SK-MEL-5 (cell line): Measurements from ENCODE around the gene FIGLA. TPM values are rescaled to one million over a fixed set of nuclear protein-coding genes. Genes with fewer than 3 reads are reported as not detected.
"Not testable (repeated sequence)": the region's sequence is repeated elsewhere in the genome, so short reads cannot be mapped to it uniquely, and the experiment has no call there.

Source experiments
- DNase-seq: peaks from one replicate; pipeline ENCODE4 v3.0.0-alpha.2; 2016; ENCODE audit warnings: low read depth, low spot score
- in situ Hi-C: cut with HindIII; loops from 2 replicates; pipeline ENCODE4 v1.10.0; 2016; ENCODE audit warnings: low sequenced_read_pairs, high pct_unique_total_duplicates, low pct_unique_long_range_greater_than_20kb
- total RNA-seq: library from RNA; depleted of rRNA; stranded (reverse); fragments of >200 nt; shearing (Covaris generic); gene quantifications from 2 replicates; pipeline ENCODE4 v1.2.3, GENCODE V29; 2014

FIGLA gene
- total RNA-seq, 1 experiment from 2014 or later, result not detected

GRCh38 chr2:70759446-70759845, 31.0 kb downstream of the FIGLA start:
- no peak for DNase-seq
- in situ Hi-C loops, result no loop called here

- in situ Hi-C loops, result no loop called here
- no peak for DNase-seq
These were observed 32.5 kb downstream of the FIGLA start for GRCh38 chr2:70757966-70758365.

- in situ Hi-C loops, result no loop called here
- DNase-seq, result no peak
These were observed 33.1 kb downstream of the FIGLA start for GRCh38 chr2:70757360-70757759.

GRCh38 chr2:70756128-70756527, 34.3 kb downstream of the FIGLA start:
- in situ Hi-C loops, result no loop called here
- DNase-seq, result no peak

- no peak for DNase-seq
- in situ Hi-C loops, result no loop called here
These were observed 36.5 kb downstream of the FIGLA start for GRCh38 chr2:70753902-70754301.

- in situ Hi-C loops, result no loop called here
These were observed 37.4 kb downstream of the FIGLA start for GRCh38 chr2:70753031-70753430.

GRCh38 chr2:70752396-70752795, 38.0 kb downstream of the FIGLA start:
- in situ Hi-C loops, result no loop called here
- no peak for DNase-seq

More at GRCh38 chr2:70753031-70753430, 37.4 kb downstream of the FIGLA start:
- DNase-seq, result no peak

- DNase-seq, result no peak
- in situ Hi-C loops, result no loop called here
These were observed 38.6 kb downstream of the FIGLA start for GRCh38 chr2:70751881-70752280.

GRCh38 chr2:70750320-70750719, 40.1 kb downstream of the FIGLA start:
- no peak for DNase-seq
- in situ Hi-C loops, result no loop called here

GRCh38 chr2:70748002-70748784, 42.2 kb downstream of the FIGLA start:
- DNase-seq, result no peak
- in situ Hi-C loops, result no loop called here

GRCh38 chr2:70747284-70747683, 43.2 kb downstream of the FIGLA start:
- in situ Hi-C loops, result no loop called here
- no peak for DNase-seq

- in situ Hi-C loops, result no loop called here
- no peak for DNase-seq
These were observed 44.1 kb downstream of the FIGLA start for GRCh38 chr2:70746094-70746974.

GRCh38 chr2:70745276-70745825, 45.1 kb downstream of the FIGLA start:
- in situ Hi-C loops, result no loop called here

GRCh38 chr2:70744397-70744796, 46.0 kb downstream of the FIGLA start:
- in situ Hi-C loops, result no loop called here
- no peak for DNase-seq

More at GRCh38 chr2:70745276-70745825, 45.1 kb downstream of the FIGLA start:
- no peak for DNase-seq

GRCh38 chr2:70743677-70744076, 46.8 kb downstream of the FIGLA start:
- in situ Hi-C loops, result no loop called here
- no peak for DNase-seq

- in situ Hi-C loops, result no loop called here
- no peak for DNase-seq
These were observed 47.4 kb downstream of the FIGLA start for GRCh38 chr2:70743068-70743467.

- DNase-seq, in situ Hi-C loops: not testable (repeated sequence)
These were observed 51.0 kb downstream of the FIGLA start for GRCh38 chr2:70739492-70739891.

GRCh38 chr2:70738159-70738558, 52.3 kb downstream of the FIGLA start:
- no peak for DNase-seq
- in situ Hi-C loops, result no loop called here
